NOMO-1 (cell line): ENCODE data around the gene C5orf22.
"Not testable (repeated sequence)": the region's sequence is repeated elsewhere in the genome, so short reads cannot be mapped to it uniquely, and the experiment has no call there.

Experiments
- DNase-seq, 2 experiments: peaks; one replicate each; lab custom pipeline; 2025; ENCODE audit not compliant: unreplicated experiment in 2 of 2; lab: John Stamatoyannopoulos, UW

C5orf22 gene

GRCh38 chr5:31531888-31532547 lies at the start of gene C5orf22, which contains the start of gene DROSHA:
TSS of gene C5orf22 (plus strand) at chr5:31532301. CDS start at chr5:31532393, 92 bp downstream.
TSS of gene DROSHA (minus strand) at chr5:31532093. CDS start at chr5:31529059, 3,034 bp downstream.
- peak; percentile 99 for DNase-seq

GRCh38 chr5:31485376-31486207 lies 46.5 kb upstream of the C5orf22 start:
- no peak for DNase-seq

GRCh38 chr5:31486441-31486840 lies 45.7 kb upstream of the C5orf22 start:
- DNase-seq: no peak

GRCh38 chr5:31487506-31487905 lies 44.6 kb upstream of the C5orf22 start:
- DNase-seq: no peak

- no peak for DNase-seq
Observed at GRCh38 chr5:31492869-31493268, 39.2 kb upstream of the C5orf22 start.

- no peak for DNase-seq
Observed at GRCh38 chr5:31495336-31495735, 36.8 kb upstream of the C5orf22 start.

GRCh38 chr5:31496301-31496700 lies 35.8 kb upstream of the C5orf22 start:
- DNase-seq: no peak

- DNase-seq: no peak
Observed at GRCh38 chr5:31496891-31497290, 35.2 kb upstream of the C5orf22 start.

GRCh38 chr5:31500256-31500655 lies 31.8 kb upstream of the C5orf22 start:
- no peak for DNase-seq

- DNase-seq: no peak
Observed at GRCh38 chr5:31502506-31502905, 29.6 kb upstream of the C5orf22 start.

GRCh38 chr5:31504529-31504928 lies 27.6 kb upstream of the C5orf22 start:
- no peak for DNase-seq

GRCh38 chr5:31511305-31511704 lies 20.8 kb upstream of the C5orf22 start:
- DNase-seq: no peak

GRCh38 chr5:31516802-31517201 lies 15.3 kb upstream of the C5orf22 start:
- DNase-seq: peak; percentile 54 to 66

- DNase-seq: no peak
Observed at GRCh38 chr5:31523041-31523440, 9.1 kb upstream of the C5orf22 start.

- DNase-seq: peak; percentile 40 to 47
Observed at GRCh38 chr5:31530541-31531265, 1.4 kb upstream of the C5orf22 start.

- DNase-seq: peak; percentile 85 to 86
Observed at GRCh38 chr5:31531543-31531887, 586 bp upstream of the C5orf22 start.

GRCh38 chr5:31534527-31535046 lies 2.5 kb downstream of the C5orf22 start:
- DNase-seq: no peak

GRCh38 chr5:31536873-31537272 lies 4.8 kb downstream of the C5orf22 start:
- no peak for DNase-seq

GRCh38 chr5:31537349-31537748 lies 5.2 kb downstream of the C5orf22 start:
- no peak for DNase-seq

- DNase-seq: no peak
Observed at GRCh38 chr5:31537851-31538250, 5.8 kb downstream of the C5orf22 start.

GRCh38 chr5:31549114-31549513 lies 17.0 kb downstream of the C5orf22 start:
- not testable (repeated sequence) for DNase-seq
